COLO668 (cell line): Measurements from ENCODE around the gene ATAD3B.
A peak's percentile ranks its signal among the peaks of the same experiment; 100 is the strongest.
"Not testable (repeated sequence)": the region's sequence is repeated elsewhere in the genome, so short reads cannot be mapped to it uniquely, and the experiment has no call there.

Source experiments
- DNase-seq: peaks from one replicate; lab custom pipeline; 2025; ENCODE audit not compliant: unreplicated experiment; lab: John Stamatoyannopoulos, UW

The ATAD3B gene

DNA sequence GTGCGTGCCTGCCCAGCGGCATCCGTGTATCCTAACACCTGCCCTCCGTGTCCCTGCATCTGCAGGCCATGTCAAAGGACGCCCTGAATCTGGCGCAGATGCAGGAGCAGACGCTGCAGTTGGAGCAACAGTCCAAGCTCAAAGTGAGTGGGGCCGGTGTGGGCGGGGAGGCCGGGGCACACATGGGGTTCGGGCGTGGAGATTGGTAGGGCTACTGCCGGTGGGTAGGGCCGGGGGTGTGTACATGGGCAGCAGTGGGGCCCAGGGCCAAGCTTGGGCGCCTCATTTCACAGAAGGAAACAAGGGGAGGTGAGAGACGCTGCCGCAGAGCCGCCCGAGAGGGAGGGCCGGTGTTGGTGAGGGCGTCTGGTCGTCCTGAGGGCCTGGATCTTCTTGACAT, 20.9 kb upstream of the ATAD3B start:
- DNase-seq: not testable (repeated sequence)

DNA sequence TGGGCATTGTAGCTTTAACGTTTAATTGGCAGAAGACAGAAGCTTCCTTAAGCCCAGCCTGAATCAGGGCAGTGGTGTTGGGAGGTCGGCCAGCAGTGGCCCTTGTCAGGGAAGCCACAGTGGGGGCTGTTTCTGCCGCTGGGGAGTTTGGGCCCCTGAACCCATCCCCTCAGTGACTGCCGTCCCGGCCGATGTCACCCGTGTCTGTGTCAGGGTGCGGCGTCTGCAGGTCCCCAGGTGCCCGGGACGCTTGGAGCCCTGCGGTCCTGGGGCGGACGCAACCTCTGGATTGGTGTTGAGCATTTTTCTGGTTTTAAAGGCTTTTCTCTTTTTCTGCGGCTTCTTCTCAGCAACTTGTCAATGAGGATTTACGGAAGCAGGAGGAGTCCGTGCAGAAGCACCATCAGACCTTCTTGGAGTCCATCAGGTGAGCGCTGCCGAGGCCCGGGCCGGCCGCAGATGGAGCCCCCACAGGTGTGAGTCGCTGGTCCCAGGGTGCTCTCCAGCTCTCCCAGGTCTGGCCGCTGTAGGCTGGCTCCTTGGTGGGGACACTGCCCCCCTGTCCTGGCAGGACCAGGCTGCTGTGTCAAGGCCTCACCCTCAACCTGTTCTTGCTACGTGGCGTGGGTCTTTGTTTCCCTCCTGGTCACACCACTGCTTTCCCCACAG, 19.7 kb upstream of the ATAD3B start:
- DNase-seq: no peak

DNA sequence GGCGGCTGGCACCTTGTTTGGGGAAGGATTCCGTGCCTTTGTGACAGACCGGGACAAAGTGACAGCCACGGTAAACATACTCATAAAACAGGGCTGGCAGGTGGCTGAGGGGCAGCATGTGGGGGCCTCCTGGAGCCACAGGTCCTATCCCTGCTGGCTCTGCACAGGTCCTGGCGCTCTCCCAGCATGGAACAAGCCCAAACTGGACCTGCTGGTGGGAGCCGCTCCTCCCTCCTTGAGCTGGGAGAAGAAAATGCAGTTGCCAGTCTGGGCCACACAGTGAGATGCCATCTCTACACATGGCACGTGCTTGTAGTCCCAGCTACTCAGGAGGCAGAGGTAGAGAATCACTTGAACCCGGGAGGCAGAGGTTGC, 19.2 kb upstream of the ATAD3B start:
- peak; percentile 49 for DNase-seq

DNA sequence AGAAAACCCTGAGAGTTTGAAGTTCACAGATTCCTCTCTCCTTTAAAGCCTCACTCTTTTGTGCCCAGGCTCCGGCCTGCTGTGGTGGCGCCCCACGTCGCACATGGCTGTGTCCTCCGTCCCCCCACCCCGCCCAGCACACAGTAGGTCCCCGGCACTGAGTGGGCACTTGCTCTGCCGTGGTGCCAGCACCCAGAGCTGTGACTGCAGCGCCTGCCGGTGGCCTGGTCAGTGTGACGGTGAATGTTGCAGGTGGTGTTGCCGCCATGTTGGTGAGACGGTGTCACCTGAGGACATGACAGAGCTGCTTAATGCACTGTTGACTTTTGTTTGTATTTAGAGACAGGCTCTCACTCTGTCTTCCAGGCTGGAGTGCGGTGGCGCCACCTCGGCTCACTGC, 18.7 kb upstream of the ATAD3B start:
- no peak for DNase-seq

DNA sequence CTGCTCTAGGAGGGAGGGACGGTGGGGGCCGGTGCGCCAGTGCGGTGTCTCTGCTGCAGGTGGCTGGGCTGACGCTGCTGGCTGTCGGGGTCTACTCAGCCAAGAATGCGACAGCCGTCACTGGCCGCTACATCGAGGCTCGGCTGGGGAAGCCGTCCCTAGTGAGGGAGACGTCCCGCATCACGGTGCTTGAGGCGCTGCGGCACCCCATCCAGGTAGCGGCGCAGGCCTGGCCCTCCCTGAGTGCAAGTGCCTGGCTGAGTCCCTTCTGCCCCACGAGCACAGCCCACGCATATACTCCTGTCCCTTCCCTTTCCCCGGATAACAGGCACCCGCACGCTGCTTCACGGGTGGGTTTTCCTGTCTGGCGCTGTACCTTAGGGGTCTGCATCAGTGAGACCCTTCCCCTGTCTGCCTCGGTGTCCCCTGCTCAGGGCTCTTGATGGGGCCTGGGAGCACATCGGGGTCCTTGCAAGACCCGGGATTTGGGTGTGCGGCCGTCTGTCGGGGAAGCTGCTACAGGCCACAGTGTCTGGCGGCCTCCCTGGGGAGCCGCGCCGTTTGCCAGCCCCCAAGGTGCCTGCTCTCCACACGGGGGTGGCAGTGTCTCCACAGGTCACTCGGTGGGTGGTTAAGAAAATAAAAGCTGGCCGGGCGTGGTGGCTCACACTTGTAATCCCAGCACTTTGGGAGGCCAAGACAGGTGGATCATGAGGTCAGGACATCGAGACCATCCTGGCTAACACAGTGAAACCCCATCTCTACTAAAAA, 17.1 kb upstream of the ATAD3B start:
- not testable (repeated sequence) for DNase-seq

DNA sequence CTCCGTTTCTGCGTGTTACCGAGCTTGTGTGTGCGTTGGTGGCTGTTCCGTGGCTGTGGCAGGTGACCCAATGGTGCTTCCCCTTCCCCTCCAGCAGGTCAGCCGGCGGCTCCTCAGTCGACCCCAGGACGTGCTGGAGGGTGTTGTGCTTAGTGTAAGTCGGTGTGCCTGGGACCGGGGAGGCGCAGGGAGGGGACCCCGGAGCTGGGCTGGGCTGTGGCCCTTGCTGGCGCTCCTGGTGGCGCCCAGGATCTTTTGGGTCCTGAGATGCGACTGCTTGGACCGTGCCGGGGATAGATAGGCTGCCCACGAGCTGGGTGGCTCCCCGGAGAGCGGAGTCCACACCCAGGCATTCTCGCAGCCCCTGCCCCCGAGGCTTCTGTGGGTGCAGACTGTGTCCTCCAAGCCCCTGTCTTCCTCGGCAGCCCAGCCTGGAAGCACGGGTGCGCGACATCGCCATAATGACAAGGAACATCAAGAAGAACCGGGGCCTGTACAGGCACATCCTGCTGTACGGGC, 16.1 kb upstream of the ATAD3B start:
- DNase-seq: no peak

DNA sequence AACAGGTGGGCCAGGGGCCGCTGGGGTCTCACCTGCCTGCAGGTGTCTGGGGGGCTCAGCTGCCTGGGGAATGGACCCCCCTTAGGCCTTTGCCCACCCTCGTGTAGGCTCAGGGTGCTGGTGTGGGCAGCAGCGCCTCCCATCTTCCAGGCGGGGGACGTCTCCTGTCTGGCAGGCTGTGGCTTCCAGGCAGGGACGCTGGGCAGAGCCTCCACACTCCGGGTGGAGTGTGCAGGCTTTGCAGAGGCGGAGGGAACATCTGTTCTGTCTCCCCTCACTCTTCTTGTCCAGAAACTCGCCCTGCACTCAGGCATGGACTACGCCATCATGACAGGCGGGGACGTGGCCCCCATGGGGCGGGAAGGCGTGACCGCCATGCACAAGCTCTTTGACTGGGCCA, 15.6 kb upstream of the ATAD3B start:
- DNase-seq: not testable (repeated sequence)

DNA sequence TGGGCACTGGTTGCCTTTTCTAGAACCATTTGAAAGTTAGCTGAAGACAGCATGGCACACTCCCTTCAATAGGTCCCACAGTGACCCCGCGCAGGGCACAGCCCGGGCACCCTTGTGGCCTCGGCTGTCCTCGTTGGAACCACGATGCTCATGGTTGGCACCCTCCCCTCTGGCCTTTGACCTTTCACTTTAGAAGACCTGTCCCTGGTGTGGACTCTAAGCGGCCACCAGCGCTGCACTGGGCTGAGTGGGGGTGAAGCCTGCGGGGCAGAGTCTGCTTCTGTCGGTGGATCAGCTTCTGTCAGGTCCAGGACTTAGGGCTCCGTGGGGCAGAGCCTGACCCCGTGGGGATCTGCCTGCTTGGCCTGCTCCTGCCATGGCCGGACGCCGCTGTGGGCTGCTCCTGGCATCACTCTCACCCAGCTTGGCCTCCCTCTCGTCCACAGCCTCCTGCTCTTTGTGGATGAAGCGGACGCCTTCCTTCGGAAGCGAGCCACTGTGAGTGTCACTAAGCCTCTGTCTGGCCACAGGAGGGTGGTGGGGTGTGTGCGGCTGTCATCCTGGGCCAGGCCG, 14.8 kb upstream of the ATAD3B start:
- not testable (repeated sequence) for DNase-seq

DNA sequence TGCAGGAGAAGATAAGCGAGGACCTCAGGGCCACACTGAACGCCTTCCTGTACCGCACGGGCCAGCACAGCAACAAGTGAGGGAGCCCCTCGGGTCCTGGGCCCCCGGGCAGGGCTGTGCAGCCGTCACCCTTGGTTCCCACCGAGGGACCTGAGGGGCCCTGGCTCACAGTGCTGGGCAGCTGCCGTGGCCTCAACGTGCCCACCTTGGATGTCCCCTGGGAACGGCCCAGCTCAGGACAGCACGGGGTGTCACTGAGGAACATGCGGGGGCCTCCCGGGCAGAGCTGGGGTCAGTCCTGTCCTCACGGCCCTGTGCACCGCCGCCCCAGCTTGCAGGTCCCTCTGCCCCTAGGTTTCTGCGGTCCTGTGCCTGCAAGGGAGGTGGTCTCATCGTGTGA, 12.4 kb upstream of the ATAD3B start:
- not testable (repeated sequence) for DNase-seq

DNA sequence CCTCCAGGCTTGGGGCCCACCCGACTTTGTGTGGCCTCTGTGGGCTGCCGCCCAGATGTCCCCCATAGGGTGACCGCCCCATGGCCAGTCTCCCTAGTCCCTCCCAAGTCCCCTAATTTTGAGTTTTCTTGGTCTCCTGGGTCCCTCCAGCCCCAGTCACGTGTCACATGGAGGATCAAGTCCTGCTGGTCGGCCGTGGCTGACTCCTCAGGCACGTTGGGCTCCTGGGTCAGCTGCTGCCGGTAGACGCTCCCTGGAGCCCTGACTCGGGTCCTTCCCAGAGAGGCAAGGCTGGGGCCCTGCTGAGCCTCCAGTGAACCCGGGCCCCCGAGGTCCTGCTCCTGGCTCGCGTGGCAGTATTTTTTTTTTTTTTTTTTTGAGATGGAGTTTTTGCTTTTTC, 11.9 kb upstream of the ATAD3B start:
- DNase-seq: not testable (repeated sequence)

DNA sequence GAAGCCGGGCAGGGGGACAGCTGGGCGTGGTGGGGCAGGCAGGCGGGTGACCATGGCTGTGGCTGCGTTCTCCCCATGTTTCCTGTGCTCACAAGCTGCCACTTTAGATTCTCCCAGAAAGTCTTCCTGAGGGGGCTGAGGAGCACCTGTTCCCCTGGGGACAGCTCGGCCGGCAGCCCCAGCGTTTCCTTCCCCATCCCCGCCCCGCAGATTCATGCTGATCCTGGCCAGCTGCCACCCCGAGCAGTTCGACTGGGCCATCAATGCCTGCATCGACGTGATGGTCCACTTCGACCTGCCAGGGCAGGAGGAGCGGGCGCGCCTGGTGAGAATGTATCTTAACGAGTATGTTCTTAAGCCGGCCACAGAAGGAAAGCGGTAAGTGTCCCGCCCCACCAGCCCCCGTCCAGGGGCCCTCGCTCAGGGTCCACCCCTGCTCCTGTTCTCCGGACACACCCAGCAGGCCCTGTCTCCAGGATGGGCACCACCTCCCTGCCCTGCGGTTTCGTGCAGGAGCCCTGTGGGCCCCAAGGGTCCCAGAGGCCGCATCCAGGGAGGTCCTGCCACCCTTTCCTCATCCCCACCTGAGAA, 10.9 kb upstream of the ATAD3B start:
- DNase-seq: no peak

DNA sequence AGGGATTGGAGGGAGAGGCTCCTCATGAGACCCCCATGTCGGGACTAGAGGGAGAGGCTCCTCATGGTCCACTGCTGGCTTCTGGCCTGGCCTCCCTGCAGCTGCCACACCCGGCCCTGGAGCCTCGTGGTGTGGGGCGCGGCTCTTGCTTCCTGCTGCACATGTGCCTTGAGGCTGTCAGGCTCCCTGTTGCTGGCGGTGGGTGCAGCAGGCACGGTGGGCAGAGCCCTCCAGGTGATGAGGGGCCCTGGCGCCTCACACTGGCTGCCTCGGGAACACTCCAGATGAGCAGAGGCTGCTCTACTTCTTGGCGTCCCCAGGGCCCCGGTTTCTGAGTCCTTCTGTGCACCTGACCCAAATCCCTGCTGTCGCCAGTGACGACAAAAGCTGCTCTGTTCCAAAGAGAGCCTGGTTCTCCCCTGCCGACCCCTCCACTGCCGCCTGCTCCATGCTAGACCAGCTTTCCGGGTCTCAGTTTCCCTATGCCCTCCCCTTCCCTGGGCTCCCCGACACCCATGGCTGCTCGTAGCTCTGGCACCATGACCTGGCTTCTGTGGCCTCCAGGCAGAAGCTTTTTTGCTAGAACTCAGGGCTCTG, 9.7 kb upstream of the ATAD3B start:
- peak; percentile 84 for DNase-seq

DNA sequence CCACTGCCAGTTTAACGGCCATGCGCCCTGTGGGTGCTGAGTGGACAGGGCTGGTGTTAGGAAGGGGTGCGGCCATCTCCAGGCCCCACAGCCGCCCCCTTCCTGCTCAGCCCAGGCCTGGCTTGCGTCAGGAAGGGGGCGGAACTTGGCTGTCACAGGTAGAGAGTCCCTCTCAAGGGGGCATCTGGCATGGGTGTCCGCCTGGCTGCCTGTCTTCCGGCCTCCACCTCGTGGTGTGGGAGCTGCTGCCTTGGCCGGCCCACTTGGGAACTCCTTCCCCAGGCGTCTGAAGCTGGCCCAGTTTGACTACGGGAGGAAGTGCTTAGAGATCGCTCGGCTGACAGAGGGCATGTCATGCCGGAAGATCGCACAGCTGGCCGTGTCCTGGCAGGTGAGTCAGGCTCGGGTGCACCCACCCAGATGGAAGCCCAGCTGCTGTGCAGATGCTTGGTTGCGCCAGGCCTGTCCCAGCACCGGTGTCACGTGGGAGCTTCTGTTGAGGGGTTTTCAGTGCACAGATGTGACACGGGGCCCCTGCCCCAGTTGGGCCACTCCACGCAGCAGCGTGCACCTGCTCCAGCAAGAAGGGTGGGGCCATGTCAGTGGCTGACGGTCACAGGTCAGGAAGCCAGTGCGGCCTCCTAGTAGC, 9.1 kb upstream of the ATAD3B start:
- DNase-seq: peak; percentile 98

DNA sequence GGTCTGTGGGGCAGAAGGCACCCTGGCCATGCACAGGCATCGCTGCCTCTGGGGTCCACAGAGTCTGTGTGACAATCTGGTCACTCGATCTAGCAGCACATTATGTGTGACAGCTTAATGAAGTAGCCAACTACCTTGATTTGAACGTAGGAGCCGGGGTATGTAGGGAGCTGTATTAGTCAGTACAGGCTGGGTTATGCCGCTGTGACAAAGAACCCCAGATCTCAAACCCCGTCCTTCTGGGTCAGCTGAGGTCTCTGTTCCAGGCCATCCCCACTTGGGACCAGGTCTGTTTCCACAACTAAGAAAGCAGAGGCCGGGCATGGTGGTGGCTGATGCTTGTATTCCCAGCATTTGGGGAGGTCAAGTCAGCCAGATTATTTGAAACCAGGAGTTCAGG, 8.3 kb upstream of the ATAD3B start:
- no peak for DNase-seq

DNA sequence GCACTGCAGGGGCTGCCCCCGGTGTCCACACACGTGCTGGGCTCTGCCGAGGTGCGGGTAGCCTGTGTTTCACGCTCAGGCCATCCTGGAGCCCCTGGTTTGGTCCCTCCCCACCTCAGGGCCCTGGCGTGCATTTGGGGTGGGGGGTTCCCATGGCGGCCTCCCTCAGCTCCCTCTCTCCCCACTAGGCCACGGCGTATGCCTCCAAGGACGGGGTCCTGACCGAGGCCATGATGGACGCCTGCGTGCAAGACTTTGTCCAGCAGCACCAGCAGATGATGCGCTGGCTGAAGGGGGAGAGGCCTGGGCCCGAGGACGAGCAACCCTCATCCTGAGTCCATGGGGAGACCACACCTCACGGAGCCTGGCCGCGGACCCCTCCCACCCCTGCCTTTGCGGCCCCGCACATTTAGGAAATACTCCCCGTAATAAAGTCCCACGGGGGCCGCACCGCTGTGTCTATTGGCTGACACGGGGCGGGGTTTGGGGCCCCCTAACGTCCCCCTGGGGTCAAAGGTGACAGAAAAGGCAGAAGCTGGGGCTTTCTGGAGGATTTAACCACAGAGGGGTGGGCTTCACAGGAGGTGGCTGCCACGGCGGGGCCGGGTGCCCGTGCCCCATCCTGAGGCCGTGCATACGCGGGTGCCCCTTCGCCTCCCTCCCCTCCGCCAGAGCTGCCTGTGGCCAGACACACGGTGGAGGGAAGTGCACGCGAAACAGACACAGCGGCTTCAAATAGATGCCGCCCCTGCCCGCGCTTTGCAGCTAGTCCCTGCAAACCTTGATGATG, 3.2 kb upstream of the ATAD3B start:
- DNase-seq: not testable (repeated sequence)

DNA sequence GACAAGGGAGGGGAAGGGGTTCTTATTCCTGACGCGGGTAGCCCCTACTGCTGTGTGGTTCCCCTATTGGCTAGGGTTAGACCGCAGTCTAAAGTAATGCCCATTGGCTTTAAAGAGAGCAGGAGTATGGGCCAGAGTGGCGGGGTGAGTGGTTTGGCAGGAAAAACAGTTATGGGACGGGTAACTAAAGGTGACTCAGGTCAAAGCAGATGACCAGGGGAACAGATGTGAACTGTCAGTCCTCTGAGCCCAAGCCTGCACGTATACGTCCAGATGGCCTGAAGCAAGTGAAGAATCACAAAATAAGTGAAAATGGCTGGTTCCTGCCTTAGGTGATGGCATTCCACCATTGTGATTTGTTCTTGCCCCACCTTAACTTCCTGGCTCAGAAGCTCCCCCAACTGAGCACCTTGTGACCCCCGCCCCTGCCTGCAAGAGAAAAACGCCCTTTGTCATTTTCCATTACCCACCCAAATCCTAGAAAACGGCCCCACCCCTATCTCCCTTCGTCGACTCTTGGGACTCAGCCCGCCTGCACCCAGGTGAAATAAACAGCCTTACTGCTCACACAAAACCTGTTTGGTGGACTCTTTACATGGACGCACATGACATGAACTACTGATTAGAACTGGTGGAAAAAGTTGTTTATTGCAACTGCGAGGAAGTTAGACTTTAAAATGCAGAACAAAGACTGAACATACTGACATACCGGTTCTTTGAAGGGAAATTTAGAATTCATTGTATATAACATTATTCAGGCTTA, 758 bp upstream of the ATAD3B start:
- DNase-seq: peak; percentile 30

DNA sequence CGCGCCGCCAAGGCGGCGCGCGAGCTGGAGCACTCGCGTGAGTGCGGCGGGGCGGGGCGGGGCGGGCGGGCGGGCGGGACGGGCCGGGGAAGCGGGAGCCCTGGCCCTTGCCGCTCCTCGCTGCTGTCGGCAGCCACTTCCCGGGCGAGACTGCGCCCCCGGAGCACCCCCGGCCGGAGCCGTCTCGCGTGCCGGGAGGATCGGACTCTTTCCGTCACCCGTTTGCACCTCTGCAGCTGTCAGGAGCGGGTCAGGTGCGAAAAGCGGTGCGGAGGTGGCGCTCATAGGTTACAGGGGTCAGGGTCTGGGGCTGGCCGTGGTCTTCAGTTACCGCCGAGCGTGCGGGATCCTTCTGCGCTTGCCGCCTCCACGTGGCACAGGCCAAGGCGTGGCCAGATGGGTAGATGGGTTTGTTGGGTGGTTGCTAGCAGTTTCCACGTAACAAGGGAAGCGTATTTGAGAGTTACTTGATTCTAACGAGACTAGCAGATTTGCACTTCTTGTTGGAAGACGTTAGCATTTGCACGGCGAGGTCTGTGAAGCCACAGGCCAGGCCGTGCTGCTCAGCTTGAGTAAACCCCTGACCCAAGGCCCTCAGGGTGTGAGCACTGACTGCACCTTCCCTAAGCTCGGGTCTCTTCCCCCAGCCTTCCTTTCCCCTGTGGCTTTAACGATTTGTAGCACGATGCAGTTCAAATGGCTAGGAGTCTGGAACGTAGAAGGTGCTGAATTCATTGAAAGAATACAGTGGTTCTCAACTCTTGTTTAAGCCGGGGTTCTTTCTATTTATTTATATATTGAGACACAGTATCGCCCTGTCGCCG, 700 bp downstream of the ATAD3B start:
- peak; percentile 38 for DNase-seq

DNA sequence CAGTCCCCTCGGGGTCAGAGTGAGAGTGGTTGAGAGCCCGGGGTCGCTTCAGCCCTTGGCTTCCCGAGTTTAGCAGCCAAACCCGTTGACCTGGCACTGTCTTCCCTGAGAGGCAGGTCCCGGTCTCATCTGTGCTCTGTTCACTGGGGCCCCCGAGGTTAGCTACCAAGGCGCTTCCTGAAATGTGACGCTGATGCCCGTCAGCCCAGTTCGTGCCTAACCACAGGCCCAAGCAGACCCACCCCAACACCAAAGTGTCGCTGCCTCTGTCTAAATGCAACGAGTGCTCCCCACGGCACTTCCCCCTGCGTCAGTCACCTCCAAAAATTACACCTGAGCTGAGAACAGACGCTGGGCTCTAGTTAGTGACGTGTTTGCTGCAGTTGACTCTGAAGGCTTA, 4.4 kb downstream of the ATAD3B start:
- DNase-seq: not testable (repeated sequence)
